Skeletal muscle tissue (tissue), 4 donors: ENCODE results near the gene CCN5. TPM values are rescaled to one million over a fixed set of nuclear protein-coding genes. Genes with fewer than 3 reads are reported as not detected.
A peak's percentile ranks its signal among the peaks of the same experiment; 100 is the strongest.
"Not testable (repeated sequence)": the region's sequence is repeated elsewhere in the genome, so short reads cannot be mapped to it uniquely, and the experiment has no call there.

ENCODE experiments used
- H3K27ac ChIP-seq: one replicate; pipeline ENCODE4 v1.7.0; 2013; ENCODE audit warnings: mild to moderate bottlenecking, low read depth, low read length, inconsistent platforms
- H3K27me3 ChIP-seq, 3 donors: one replicate each; pipeline ENCODE4 v1.7.0; 2013; ENCODE audit warnings: low read length in 3 of 3; ENCODE audit not compliant: control insufficient read depth in 3 of 3, insufficient read depth in 3 of 3
- H3K36me3 ChIP-seq, 3 donors: one replicate each; pipeline ENCODE4 v1.7.0; 2013; ENCODE audit warnings: low read length in 3 of 3; ENCODE audit not compliant: control insufficient read depth in 3 of 3, insufficient read depth in 3 of 3
- H3K4me1 ChIP-seq, 3 donors: one replicate each; pipeline ENCODE4 v1.7.0; 2013; ENCODE audit warnings: low read length in 3 of 3, mild to moderate bottlenecking in 3 of 3; ENCODE audit not compliant: control insufficient read depth in 3 of 3, insufficient read depth in 3 of 3
- H3K4me3 ChIP-seq, 3 donors: one replicate each; pipeline ENCODE4 v1.7.0; 2013; ENCODE audit warnings: low read length in 3 of 3
- H3K9ac ChIP-seq, 3 donors: one replicate each; pipeline ENCODE4 v1.7.0; 2013; ENCODE audit warnings: low read length in 3 of 3, mild to moderate bottlenecking in 3 of 3, moderate library complexity in 2 of 3, low read depth in 1 of 3
- H3K9me3 ChIP-seq, 3 donors: one replicate each; pipeline ENCODE4 v1.7.0; 2013; ENCODE audit warnings: low read length in 3 of 3; ENCODE audit not compliant: control insufficient read depth in 3 of 3
- total RNA-seq: library from RNA; depleted of rRNA; stranded (reverse); fragments of >200 nt; gene quantifications from one replicate; pipeline ENCODE4 v1.2.3, GENCODE V29; 2014
- donor health status: Osteomylitis.

CCN5 gene, protein sequence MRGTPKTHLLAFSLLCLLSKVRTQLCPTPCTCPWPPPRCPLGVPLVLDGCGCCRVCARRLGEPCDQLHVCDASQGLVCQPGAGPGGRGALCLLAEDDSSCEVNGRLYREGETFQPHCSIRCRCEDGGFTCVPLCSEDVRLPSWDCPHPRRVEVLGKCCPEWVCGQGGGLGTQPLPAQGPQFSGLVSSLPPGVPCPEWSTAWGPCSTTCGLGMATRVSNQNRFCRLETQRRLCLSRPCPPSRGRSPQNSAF
- not detected for total RNA-seq

- Histone ChIP-seq H3K36me3 (peaks cover 0 to 2% (median 0%) of the 10 kb centered on the region in 3 donors), H3K4me1 (peaks cover 24 to 31% (median 29%) of the 10 kb centered on the region in 3 donors), H3K27me3 (no peaks in the 10 kb centered on the region), H3K27ac (peak within 1 kb of the TSS; percentile 59), H3K9ac (peak within 1 kb of the TSS; percentile 20 to 82 (median 73)), H3K4me3 (peak within 1 kb of the TSS; percentile 56 to 67 (median 67)), H3K9me3 (no peaks in the 10 kb centered on the region)
Observed at GRCh38 chr20:44714701-44715498, at the start of gene CCN5. Gene CCN5 (plus strand): TSS chr20:44715369. CDS start chr20:44715391, 22 bp downstream.

DNA sequence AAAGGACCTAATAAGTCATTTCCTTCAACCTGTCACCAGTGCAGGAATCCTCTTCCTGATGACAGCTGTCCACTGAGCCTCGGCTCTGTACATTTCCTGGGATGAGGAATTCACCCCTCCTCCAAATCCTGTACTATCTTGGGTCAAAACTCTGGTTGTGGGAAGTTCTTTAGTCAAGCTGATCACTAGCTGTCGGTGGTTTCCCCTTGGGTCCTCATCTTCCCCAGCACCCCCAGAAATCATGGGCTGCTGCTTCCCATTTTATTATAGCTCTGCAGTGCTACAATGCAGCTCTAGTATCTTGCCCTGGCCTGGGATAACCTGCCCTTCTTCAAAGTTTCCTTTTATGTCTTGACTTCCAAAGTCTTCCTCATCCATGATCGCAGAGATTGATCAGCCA is 49.1 kb upstream of the CCN5 start:
- Histone ChIP-seq H3K4me3 (no peak overlapping the region), H3K27ac (no peak overlapping the region), H3K9ac (no peak overlapping the region), H3K4me1 (no peaks in the 10 kb centered on the region), H3K9me3 (no peaks in the 10 kb centered on the region), H3K27me3 (peaks cover 4 to 7% (median 7%) of the 10 kb centered on the region in 3 donors), H3K36me3 (no peaks in the 10 kb centered on the region)

DNA sequence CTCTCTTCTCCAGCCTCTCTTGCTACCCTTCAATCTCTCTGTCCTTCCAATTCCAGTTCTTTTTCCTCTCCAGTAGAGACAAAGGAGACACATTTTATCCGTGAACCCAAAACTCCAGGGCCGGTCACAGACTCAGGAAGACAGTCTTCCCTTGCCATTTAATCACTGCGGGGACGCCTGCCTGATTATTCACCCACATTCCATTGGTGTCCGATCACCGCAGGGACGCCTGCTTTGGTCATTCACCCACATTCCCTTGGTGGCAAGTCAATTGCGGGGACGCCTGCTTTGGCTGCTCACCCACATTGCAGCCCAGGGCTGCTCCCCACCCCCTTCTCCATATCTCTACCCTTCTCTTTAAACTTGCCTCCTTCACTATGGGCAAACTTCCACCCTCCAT is 44.3 kb upstream of the CCN5 start:
- H3K4me1 ChIP-seq, H3K4me3 ChIP-seq, H3K36me3 ChIP-seq, H3K9ac ChIP-seq, H3K27ac ChIP-seq, H3K9me3 ChIP-seq, H3K27me3 ChIP-seq: not testable (repeated sequence)

GRCh38 chr20:44671541-44671940 is 43.6 kb upstream of the CCN5 start:
- not testable (repeated sequence) for H3K9ac ChIP-seq, H3K27ac ChIP-seq, H3K27me3 ChIP-seq, H3K36me3 ChIP-seq, H3K9me3 ChIP-seq, H3K4me3 ChIP-seq, H3K4me1 ChIP-seq

DNA sequence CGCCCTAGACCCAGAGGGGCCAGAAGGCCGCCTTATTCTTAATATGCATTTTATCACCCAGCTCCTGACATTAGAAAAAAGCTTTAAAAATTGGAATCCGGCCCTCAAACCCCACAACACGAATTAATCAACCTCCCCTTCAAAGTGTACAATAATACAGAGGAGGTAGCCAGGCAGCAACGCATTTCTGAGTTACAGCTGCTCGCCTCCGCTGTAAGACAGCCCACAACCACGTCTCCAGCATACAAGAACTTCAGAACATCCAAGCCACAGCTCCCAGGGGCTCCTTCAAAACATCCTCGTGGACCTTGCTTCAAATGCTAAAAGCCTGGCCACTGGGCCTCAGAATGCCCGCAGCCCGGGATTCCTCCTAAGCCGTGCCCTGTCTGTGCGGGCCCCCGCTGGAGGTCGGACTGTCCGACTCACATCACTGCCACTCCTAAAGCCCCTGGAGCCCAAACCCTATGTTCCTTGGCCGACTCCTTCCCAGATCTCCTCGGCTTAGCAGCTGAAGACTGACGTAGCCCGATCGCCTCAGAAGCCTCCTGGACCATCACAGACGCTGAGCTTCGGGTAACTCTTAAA is 42.8 kb upstream of the CCN5 start:
- H3K9ac ChIP-seq, H3K9me3 ChIP-seq, H3K36me3 ChIP-seq, H3K27me3 ChIP-seq, H3K27ac ChIP-seq, H3K4me3 ChIP-seq, H3K4me1 ChIP-seq: not testable (repeated sequence)

GRCh38 chr20:44678242-44678641 is 36.9 kb upstream of the CCN5 start:
- no peaks in the 10 kb centered on the region for H3K27me3 ChIP-seq
- H3K4me1 ChIP-seq: no peaks in the 10 kb centered on the region
- no peak overlapping the region for H3K27ac ChIP-seq
- no peaks in the 10 kb centered on the region for H3K9me3 ChIP-seq
- no peak overlapping the region for H3K9ac ChIP-seq
- no peaks in the 10 kb centered on the region for H3K36me3 ChIP-seq
- H3K4me3 ChIP-seq: no peak overlapping the region

GRCh38 chr20:44678990-44679611 is 36.1 kb upstream of the CCN5 start:
- H3K36me3 ChIP-seq: no peaks in the 10 kb centered on the region
- H3K9me3 ChIP-seq: no peaks in the 10 kb centered on the region
- no peaks in the 10 kb centered on the region for H3K27me3 ChIP-seq
- H3K27ac ChIP-seq: no peak overlapping the region
- H3K4me3 ChIP-seq: no peak overlapping the region
- no peak overlapping the region for H3K9ac ChIP-seq
- H3K4me1 ChIP-seq: peaks cover 0 to 8% (median 2%) of the 10 kb centered on the region in 3 donors

- no peak overlapping the region for H3K4me3 ChIP-seq
- no peaks in the 10 kb centered on the region for H3K27me3 ChIP-seq
- no peaks in the 10 kb centered on the region for H3K36me3 ChIP-seq
- no peak overlapping the region for H3K27ac ChIP-seq
- H3K9me3 ChIP-seq: no peaks in the 10 kb centered on the region
- no peak overlapping the region for H3K9ac ChIP-seq
- H3K4me1 ChIP-seq: peaks cover 8 to 20% (median 10%) of the 10 kb centered on the region in 3 donors
Observed at GRCh38 chr20:44681796-44682566, 33.2 kb upstream of the CCN5 start.

DNA sequence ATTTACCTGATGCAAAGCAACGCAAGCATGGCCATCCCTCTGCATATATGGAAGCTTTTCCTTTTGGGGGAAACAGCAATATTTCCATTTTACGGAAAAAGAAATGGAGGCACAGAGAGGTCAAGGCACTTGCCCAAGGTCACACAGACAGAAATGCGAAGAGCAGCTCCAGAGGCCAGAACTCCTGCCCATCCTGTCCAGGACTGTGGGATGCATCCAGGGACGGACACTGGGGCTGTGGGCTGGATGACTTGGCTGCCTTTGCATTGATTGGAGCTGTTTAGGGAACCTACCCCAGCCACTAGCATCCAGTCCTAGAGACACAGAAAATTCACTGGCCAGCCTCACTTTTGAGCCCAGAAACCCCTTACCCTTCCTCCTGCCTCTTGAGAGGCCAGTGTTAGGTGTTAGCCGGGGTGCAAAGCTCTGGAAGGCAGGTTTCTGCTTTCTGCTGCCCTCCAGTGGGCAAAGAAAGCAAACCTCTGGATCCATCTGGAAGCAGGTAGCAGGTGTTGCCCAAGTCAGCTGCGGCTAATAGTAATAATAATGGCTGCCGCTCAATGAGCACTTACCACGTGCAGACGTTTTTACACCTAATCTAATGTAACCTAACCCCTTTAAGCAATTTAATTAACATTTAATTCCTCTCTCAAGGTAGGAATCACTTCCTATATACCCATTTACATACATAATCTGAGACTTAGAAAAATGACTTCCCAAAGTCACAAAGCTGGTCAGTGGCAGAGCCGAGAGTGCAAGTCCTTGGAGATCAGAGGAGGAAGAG is 31.7 kb upstream of the CCN5 start:
- Histone ChIP-seq H3K27ac (no peak overlapping the region), H3K27me3 (no peaks in the 10 kb centered on the region), H3K9ac (no peak overlapping the region), H3K4me1 (peaks cover 8 to 20% (median 10%) of the 10 kb centered on the region in 3 donors), H3K9me3 (no peaks in the 10 kb centered on the region), H3K4me3 (no peak overlapping the region), H3K36me3 (no peaks in the 10 kb centered on the region)
